Lower leg skin (tissue), 3 donors: ENCODE results near the gene VWA5A.

ENCODE experiments used
- POLR2A ChIP-seq, 2 donors: fragments of 450-650 bp; IDR thresholded peaks; one replicate each; pipeline ENCODE4 v1.6.1; 2016 to 2017; ENCODE audit warnings: antibody characterized with exemption in 2 of 2, mild to moderate bottlenecking in 1 of 2, moderate library complexity in 1 of 2
- TF ChIP-seq, protein P1 (sequence below), 3 donors: fragments of 450-650 bp; IDR thresholded peaks; one replicate each; pipeline ENCODE4 v1.5.1; 2016; ENCODE audit warnings: antibody characterized with exemption in 3 of 3, mild to moderate bottlenecking in 3 of 3, moderate library complexity in 2 of 3

DNA sequence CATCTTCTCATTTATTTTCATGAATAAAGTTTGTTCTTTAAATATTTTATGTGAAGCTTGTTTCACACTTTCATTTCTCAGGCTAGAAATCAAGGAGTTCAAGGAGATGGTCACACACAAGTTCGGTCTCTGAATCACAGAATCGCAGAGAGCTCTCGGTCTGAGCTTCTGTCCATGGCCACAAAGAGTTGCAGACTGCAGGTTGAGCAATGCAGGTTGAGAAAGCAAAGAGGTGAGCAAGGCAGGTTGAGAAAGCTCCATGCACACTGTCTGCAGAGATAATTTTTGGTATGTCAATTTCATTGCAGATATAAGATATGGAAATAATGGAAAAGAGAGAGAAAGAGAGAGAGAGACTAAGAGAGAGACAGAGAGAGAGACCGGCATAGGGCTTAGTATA is 32.9 kb upstream of the VWA5A start:
- TF ChIP-seq, protein P1, sequence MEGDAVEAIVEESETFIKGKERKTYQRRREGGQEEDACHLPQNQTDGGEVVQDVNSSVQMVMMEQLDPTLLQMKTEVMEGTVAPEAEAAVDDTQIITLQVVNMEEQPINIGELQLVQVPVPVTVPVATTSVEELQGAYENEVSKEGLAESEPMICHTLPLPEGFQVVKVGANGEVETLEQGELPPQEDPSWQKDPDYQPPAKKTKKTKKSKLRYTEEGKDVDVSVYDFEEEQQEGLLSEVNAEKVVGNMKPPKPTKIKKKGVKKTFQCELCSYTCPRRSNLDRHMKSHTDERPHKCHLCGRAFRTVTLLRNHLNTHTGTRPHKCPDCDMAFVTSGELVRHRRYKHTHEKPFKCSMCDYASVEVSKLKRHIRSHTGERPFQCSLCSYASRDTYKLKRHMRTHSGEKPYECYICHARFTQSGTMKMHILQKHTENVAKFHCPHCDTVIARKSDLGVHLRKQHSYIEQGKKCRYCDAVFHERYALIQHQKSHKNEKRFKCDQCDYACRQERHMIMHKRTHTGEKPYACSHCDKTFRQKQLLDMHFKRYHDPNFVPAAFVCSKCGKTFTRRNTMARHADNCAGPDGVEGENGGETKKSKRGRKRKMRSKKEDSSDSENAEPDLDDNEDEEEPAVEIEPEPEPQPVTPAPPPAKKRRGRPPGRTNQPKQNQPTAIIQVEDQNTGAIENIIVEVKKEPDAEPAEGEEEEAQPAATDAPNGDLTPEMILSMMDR (IDR thresholded peaks at IDR 0.05), result no peak
- TF ChIP-seq POLR2A (IDR thresholded peaks at IDR 0.05), result no peak
